HEK293T (cell line): ENCODE data around the gene PROZ.

ENCODE experiments used
- ARNT ChIP-seq: fragments of 450-650 bp; IDR thresholded peaks from 2 replicates; pipeline ENCODE4 v1.6.1; 2017; ENCODE audit warnings: mild to moderate bottlenecking
- BHLHE40 ChIP-seq: fragments of 450-650 bp; IDR thresholded peaks from 2 replicates; pipeline ENCODE4 v1.6.1; 2016; ENCODE audit warnings: mild to moderate bottlenecking, moderate library complexity, borderline replicate concordance
- CTBP1 ChIP-seq: fragments of 450-650 bp; IDR thresholded peaks from 2 replicates; pipeline ENCODE4 v1.6.1; 2016; ENCODE audit warnings: borderline replicate concordance
- ELF4 ChIP-seq: fragments of 450-650 bp; IDR thresholded peaks from 2 replicates; pipeline ENCODE4 v1.6.1; 2017; ENCODE audit warnings: antibody characterized with exemption
- FOXA1 ChIP-seq: fragments of 450-650 bp; IDR thresholded peaks from 2 replicates; pipeline ENCODE4 v1.6.1; 2016; ENCODE audit warnings: mild to moderate bottlenecking
- FOXK2 ChIP-seq: fragments of 450-650 bp; IDR thresholded peaks from 2 replicates; pipeline ENCODE4 v1.6.1; 2016; ENCODE audit warnings: mild to moderate bottlenecking
- FOXM1 ChIP-seq: fragments of 450-650 bp; IDR thresholded peaks from 2 replicates; pipeline ENCODE4 v1.6.1; 2017; ENCODE audit warnings: mild to moderate bottlenecking, borderline replicate concordance
- HDGF ChIP-seq: fragments of 450-650 bp; IDR thresholded peaks from 2 replicates; pipeline ENCODE4 v1.6.1; 2017; ENCODE audit warnings: antibody characterized with exemption, borderline replicate concordance
- NFRKB ChIP-seq: fragments of 450-650 bp; IDR thresholded peaks from 2 replicates; pipeline ENCODE4 v1.6.1; 2016; ENCODE audit warnings: mild to moderate bottlenecking, moderate library complexity
- SP1 ChIP-seq: fragments of 450-650 bp; IDR thresholded peaks from 2 replicates; pipeline ENCODE4 v1.6.1; 2017
- SUZ12 ChIP-seq: fragments of 450-650 bp; IDR thresholded peaks from 2 replicates; pipeline ENCODE4 v1.6.1; 2016; ENCODE audit warnings: mild to moderate bottlenecking
- TARDBP ChIP-seq: fragments of 450-650 bp; IDR thresholded peaks from 2 replicates; pipeline ENCODE4 v1.6.1; 2016
- ZNF384 ChIP-seq: fragments of 450-650 bp; IDR thresholded peaks from 2 replicates; pipeline ENCODE4 v1.6.1; 2016
- TF ChIP-seq, protein P1 (sequence below): fragments of 450-650 bp; IDR thresholded peaks from 2 replicates; pipeline ENCODE4 v1.6.1; 2016

DNA sequence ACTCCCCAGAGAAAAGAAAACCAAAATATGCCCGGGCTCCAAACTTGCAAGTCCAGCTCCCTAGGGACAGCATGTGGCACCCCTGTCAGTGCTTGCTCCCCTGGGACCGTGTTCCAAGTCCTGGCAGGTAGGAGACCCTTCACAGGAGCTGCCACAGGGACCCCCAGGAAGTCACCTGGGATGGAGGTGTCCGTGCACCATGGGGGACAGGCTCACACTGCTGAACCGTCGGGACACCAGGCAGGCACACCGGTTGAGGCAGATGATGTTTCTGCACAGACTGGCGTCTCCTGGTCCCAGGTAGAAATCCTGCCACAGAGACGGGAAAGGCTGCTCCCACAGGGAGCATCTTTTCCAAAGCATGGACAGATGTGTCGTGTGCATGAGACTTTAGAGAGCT lies 11.7 kb upstream of the PROZ start:
- TF ChIP-seq BHLHE40: no peak
- no peak for TF ChIP-seq NFRKB
- no peak for TF ChIP-seq TARDBP
- TF ChIP-seq, protein P1, sequence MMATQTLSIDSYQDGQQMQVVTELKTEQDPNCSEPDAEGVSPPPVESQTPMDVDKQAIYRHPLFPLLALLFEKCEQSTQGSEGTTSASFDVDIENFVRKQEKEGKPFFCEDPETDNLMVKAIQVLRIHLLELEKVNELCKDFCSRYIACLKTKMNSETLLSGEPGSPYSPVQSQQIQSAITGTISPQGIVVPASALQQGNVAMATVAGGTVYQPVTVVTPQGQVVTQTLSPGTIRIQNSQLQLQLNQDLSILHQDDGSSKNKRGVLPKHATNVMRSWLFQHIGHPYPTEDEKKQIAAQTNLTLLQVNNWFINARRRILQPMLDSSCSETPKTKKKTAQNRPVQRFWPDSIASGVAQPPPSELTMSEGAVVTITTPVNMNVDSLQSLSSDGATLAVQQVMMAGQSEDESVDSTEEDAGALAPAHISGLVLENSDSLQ: no peak
- no peak for TF ChIP-seq SP1
- TF ChIP-seq SUZ12: no peak
- TF ChIP-seq ELF4: no peak
- TF ChIP-seq FOXA1: no peak
- no peak for TF ChIP-seq HDGF
- TF ChIP-seq FOXK2: no peak
- TF ChIP-seq FOXM1: no peak
- TF ChIP-seq ZNF384: no peak
- no peak for TF ChIP-seq CTBP1
- TF ChIP-seq ARNT: no peak
